RWPE2 (cell line): ENCODE measurements around the gene PXDC1.

ENCODE experiments used
- ATAC-seq: fragments of 200-7000 bp; cut with Tn5 transposase; 3 replicates; pipeline ENCODE4 v1.9.1; 2021; ENCODE audit warnings: low read depth
- DNase-seq: peaks from one replicate; pipeline ENCODE4 v3.0.0-alpha.2; 2020; ENCODE audit warnings: low spot score
- H3K27ac ChIP-seq: fragments of 450-650 bp; 2 replicates; pipeline ENCODE4 v1.5.1; 2017; ENCODE audit warnings: mild to moderate bottlenecking; ENCODE audit not compliant: poor library complexity, severe bottlenecking
- H3K27me3 ChIP-seq: fragments of 250-450 bp; sonication (Bioruptor Pico); 2 replicates; pipeline ENCODE4 v1.5.1; 2021; ENCODE audit warnings: mild to moderate bottlenecking, moderate library complexity; ENCODE audit not compliant: insufficient read depth, poor library complexity, severe bottlenecking
- H3K36me3 ChIP-seq: fragments of 250-450 bp; sonication (Bioruptor Pico); 2 replicates; pipeline ENCODE4 v1.5.1; 2020; ENCODE audit warnings: low read depth, mild to moderate bottlenecking, moderate library complexity
- H3K4me1 ChIP-seq: fragments of 250-450 bp; sonication (Bioruptor Pico); 2 replicates; pipeline ENCODE4 v1.5.1; 2021; ENCODE audit warnings: mild to moderate bottlenecking, moderate library complexity; ENCODE audit not compliant: insufficient read depth, poor library complexity, severe bottlenecking
- H3K4me3 ChIP-seq: fragments of 250-450 bp; sonication (Bioruptor Pico); 2 replicates; pipeline ENCODE4 v1.5.1; 2021; ENCODE audit warnings: mild to moderate bottlenecking, moderate library complexity; ENCODE audit not compliant: severe bottlenecking
- H3K9me3 ChIP-seq: fragments of 250-450 bp; sonication (Bioruptor Pico); 2 replicates; pipeline ENCODE4 v1.5.1; 2021; ENCODE audit warnings: mild to moderate bottlenecking, moderate library complexity; ENCODE audit not compliant: severe bottlenecking
- CTCF ChIP-seq: fragments of 450-650 bp; IDR thresholded peaks from one replicate; pipeline ENCODE4 v1.5.1; 2017; ENCODE audit warnings: mild to moderate bottlenecking, moderate library complexity; ENCODE audit not compliant: poor library complexity, severe bottlenecking

The PXDC1 gene

GRCh38 chr6:3739311-3739897 is 12.1 kb downstream of the PXDC1 start:
- Histone ChIP-seq H3K27ac (no peak overlapping the region), H3K4me1 (peaks cover 10% of the 10 kb centered on the region), H3K4me3 (no peak overlapping the region), H3K36me3 (peaks cover 77% of the 10 kb centered on the region), H3K9me3 (peaks cover 6% of the 10 kb centered on the region), H3K27me3 (no peaks in the 10 kb centered on the region)
- no peak for TF ChIP-seq CTCF
- ATAC-seq (no peak), DNase-seq (no peak)

GRCh38 chr6:3738381-3739131 is 13.0 kb downstream of the PXDC1 start:
- Histone ChIP-seq H3K36me3 (peaks cover 78% of the 10 kb centered on the region), H3K4me1 (peaks cover 10% of the 10 kb centered on the region), H3K9me3 (peaks cover 6% of the 10 kb centered on the region), H3K27ac (no peak overlapping the region), H3K27me3 (no peaks in the 10 kb centered on the region), H3K4me3 (no peak overlapping the region)
- DNase-seq: no peak
- no peak for TF ChIP-seq CTCF
- ATAC-seq: no peak

GRCh38 chr6:3737831-3738210 is 13.7 kb downstream of the PXDC1 start:
- no peaks in the 10 kb centered on the region for H3K27me3 ChIP-seq
- TF ChIP-seq CTCF: no peak
- H3K9me3 ChIP-seq: peaks cover 6% of the 10 kb centered on the region
- DNase-seq (no peak), ATAC-seq (no peak)
- no peak overlapping the region for H3K27ac ChIP-seq
- peaks cover 79% of the 10 kb centered on the region for H3K36me3 ChIP-seq
- no peak overlapping the region for H3K4me3 ChIP-seq
- peaks cover 10% of the 10 kb centered on the region for H3K4me1 ChIP-seq

GRCh38 chr6:3737149-3737830 is 14.2 kb downstream of the PXDC1 start:
- DNase-seq: no peak
- Histone ChIP-seq H3K9me3 (peaks cover 6% of the 10 kb centered on the region), H3K4me3 (no peak overlapping the region), H3K4me1 (peaks cover 5% of the 10 kb centered on the region), H3K36me3 (peaks cover 80% of the 10 kb centered on the region), H3K27ac (no peak overlapping the region), H3K27me3 (no peaks in the 10 kb centered on the region)
- ATAC-seq: no peak
- TF ChIP-seq CTCF: no peak
